Measurements from ENCODE around the gene CCDC60.

CCDC60 gene

DNA sequence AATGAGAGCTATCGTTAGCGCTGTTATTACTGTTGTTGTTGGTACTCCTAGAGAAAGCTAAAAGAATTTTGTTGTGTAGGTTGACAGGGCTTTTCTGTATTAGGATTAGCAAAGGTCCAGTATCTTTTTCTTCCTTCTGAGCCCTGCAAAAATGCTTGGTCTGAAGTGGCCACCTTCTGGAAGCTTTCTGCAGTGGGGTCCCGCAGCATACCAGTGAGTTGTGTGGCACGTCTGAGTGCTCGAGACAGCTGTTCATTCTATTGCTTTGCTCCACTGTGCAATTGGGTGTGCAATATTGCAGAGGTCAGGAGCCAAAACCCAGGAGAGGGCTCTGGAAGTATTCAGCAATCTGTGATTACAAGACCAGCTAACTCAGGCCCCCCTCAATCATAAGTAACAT lies 57.1 kb downstream of the CCDC60 start:
- TF ChIP-seq SIN3A (IDR thresholded peaks at IDR 0.05; ENCODE audit: borderline replicate concordance, insufficient read depth, low read length) (no peak), FOXP2 (optimal IDR thresholded peaks at IDR 0.05; ENCODE audit: borderline replicate concordance, extremely low read depth, extremely low read length, insufficient read depth) (no peak), REST (IDR thresholded peaks at IDR 0.05; ENCODE audit: insufficient read depth in 1 of 2, low read depth in 2 of 2, low read length in 2 of 2) (no peak), TAF1 (IDR thresholded peaks at IDR 0.05; ENCODE audit: borderline replicate concordance, insufficient read depth, low read length) (no peak), POLR2AphosphoS5 (IDR thresholded peaks at IDR 0.05; ENCODE audit: low read depth, low read length) (no peak)

DNA sequence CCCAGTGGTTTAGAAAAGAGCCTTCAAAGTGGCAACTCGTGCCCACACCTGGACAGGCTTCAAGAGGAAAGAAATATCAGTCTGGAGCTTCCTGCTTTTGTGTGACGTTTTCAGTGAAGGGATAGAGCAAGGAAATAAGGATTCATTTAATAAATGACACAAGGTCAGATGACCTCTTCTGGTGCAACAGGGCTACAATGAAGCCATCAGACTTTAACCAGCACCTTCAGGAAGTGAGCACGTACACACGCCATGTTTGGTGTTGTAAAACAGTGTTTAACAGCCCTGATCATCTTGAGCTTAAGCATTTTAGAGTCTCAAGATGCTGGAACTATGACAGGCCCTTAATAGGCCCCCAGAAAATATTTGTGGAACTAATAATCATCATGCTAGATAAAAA lies 59.1 kb downstream of the CCDC60 start:
- TF ChIP-seq POLR2AphosphoS5 (IDR thresholded peaks at IDR 0.05; ENCODE audit: low read depth, low read length) (no peak), TAF1 (IDR thresholded peaks at IDR 0.05; ENCODE audit: borderline replicate concordance, insufficient read depth, low read length) (no peak), FOXP2 (optimal IDR thresholded peaks at IDR 0.05; ENCODE audit: borderline replicate concordance, extremely low read depth, extremely low read length, insufficient read depth) (no peak), REST (IDR thresholded peaks at IDR 0.05; ENCODE audit: insufficient read depth in 1 of 2, low read depth in 2 of 2, low read length in 2 of 2) (no peak), SIN3A (IDR thresholded peaks at IDR 0.05; ENCODE audit: borderline replicate concordance, insufficient read depth, low read length) (no peak)

GRCh38 chr12:119397540-119397939 lies 63.0 kb downstream of the CCDC60 start:
- TF ChIP-seq REST (IDR thresholded peaks at IDR 0.05; ENCODE audit: insufficient read depth in 1 of 2, low read depth in 2 of 2, low read length in 2 of 2) = no peak
- no peak for TF ChIP-seq POLR2AphosphoS5 (IDR thresholded peaks at IDR 0.05; ENCODE audit: low read depth, low read length)
- no peak for TF ChIP-seq SIN3A (IDR thresholded peaks at IDR 0.05; ENCODE audit: borderline replicate concordance, insufficient read depth, low read length)
- no peak for TF ChIP-seq FOXP2 (optimal IDR thresholded peaks at IDR 0.05; ENCODE audit: borderline replicate concordance, extremely low read depth, extremely low read length, insufficient read depth)
- TF ChIP-seq TAF1 (IDR thresholded peaks at IDR 0.05; ENCODE audit: borderline replicate concordance, insufficient read depth, low read length) = no peak

DNA sequence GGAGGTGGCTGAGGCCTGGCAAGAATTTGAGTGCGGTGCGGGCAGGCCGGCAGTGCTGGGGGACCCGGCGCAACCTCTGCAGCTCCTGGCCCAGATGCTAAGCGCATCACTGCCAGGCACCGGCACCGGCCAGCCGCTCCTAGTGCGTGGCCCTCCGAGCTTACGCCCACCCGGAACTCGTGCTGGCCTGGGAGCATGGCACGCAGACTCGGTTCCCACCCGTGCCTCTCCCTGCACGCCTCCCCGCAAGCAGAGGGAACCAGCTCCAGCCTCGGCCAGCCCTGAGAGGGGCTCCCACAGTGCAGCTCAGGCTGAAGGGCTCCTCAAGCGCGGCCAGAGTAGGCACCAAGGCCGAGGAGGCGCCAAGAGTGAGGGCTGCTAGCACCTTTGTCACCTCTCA lies 63.7 kb downstream of the CCDC60 start:
- no peak for TF ChIP-seq FOXP2 (optimal IDR thresholded peaks at IDR 0.05; ENCODE audit: borderline replicate concordance, extremely low read depth, extremely low read length, insufficient read depth)
- no peak for TF ChIP-seq POLR2AphosphoS5 (IDR thresholded peaks at IDR 0.05; ENCODE audit: low read depth, low read length)
- TF ChIP-seq SIN3A (IDR thresholded peaks at IDR 0.05; ENCODE audit: borderline replicate concordance, insufficient read depth, low read length) = no peak
- no peak for TF ChIP-seq REST (IDR thresholded peaks at IDR 0.05; ENCODE audit: insufficient read depth in 1 of 2, low read depth in 2 of 2, low read length in 2 of 2)
- TF ChIP-seq TAF1 (IDR thresholded peaks at IDR 0.05; ENCODE audit: borderline replicate concordance, insufficient read depth, low read length) = no peak

DNA sequence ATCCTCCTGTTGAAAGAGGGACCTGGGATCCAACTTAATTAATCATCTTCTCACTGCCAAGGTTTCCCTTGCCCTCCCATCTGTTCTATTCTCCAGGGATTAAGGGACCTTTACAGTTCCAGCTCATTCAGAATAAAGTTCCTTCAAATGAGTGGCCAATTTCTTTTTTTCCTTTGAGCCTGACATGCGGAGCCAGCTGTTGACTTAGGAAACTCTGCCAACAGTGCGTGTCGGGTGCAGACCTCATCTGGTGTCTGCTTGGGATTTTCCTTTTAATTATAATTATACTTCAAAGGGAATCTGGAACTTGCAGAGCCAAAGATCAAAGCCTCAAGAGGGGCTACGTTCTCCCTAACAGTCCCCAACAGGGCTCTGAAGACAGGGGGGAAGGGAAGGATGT lies 64.8 kb downstream of the CCDC60 start:
- TF ChIP-seq TAF1 (IDR thresholded peaks at IDR 0.05; ENCODE audit: borderline replicate concordance, insufficient read depth, low read length) (no peak), POLR2AphosphoS5 (IDR thresholded peaks at IDR 0.05; ENCODE audit: low read depth, low read length) (no peak), FOXP2 (optimal IDR thresholded peaks at IDR 0.05; ENCODE audit: borderline replicate concordance, extremely low read depth, extremely low read length, insufficient read depth) (no peak), REST (IDR thresholded peaks at IDR 0.05; ENCODE audit: insufficient read depth in 1 of 2, low read depth in 2 of 2, low read length in 2 of 2) (no peak), SIN3A (IDR thresholded peaks at IDR 0.05; ENCODE audit: borderline replicate concordance, insufficient read depth, low read length) (no peak)
